Prostate gland (tissue), 1 donor: ENCODE data around the gene GPR137.
A peak's percentile ranks its signal among the peaks of the same experiment; 100 is the strongest.

Source experiments
- POLR2A ChIP-seq: fragments of 450-650 bp; IDR thresholded peaks from one replicate; pipeline ENCODE4 v1.6.1; 2016; ENCODE audit warnings: antibody characterized with exemption, mild to moderate bottlenecking
- POLR2AphosphoS5 ChIP-seq: sonication (generic); formaldehyde crosslinking; IDR thresholded peaks from one replicate; pipeline ENCODE4 v1.6.1; 2017; ENCODE audit warnings: antibody characterized with exemption

- TF ChIP-seq POLR2A, result no peak
- TF ChIP-seq POLR2AphosphoS5, result peak; percentile 10
These were observed 13.6 kb downstream of the GPR137 start for GRCh38 chr11:64298966-64299846.
